ENCODE measurements around the gene DHPS. TPM values are rescaled to one million over a fixed set of nuclear protein-coding genes. Genes with fewer than 3 reads are reported as not detected.

The DHPS gene
- total RNA-seq, 1 experiment from 2014 or later: 52.7 TPM

- no peak for DNase-seq (ENCODE audit: low read depth, low spot score)
- in situ Hi-C loops (cut with HindIII; ENCODE audit: low pct_unique_long_range_greater_than_20kb, low sequenced_read_pairs): no loop called here
Observed at GRCh38 chr19:12628040-12629022, 53.3 kb downstream of the DHPS start.

- DNase-seq (ENCODE audit: low read depth, low spot score): no peak
- in situ Hi-C loops (cut with HindIII; ENCODE audit: low pct_unique_long_range_greater_than_20kb, low sequenced_read_pairs): no loop called here
Observed at GRCh38 chr19:12626958-12627357, 54.7 kb downstream of the DHPS start.

Small RNA genes within 50 kb of the gene (small RNA-seq; reads per million reads assigned to genes)
- gene SNORD41: 11.0 to 405 reads per million in 2 experiments

Other genes with a start within 250 kb of the DHPS start
- 1.1 and 2.0 TPM in 2 replicates for gene ZNF443, start 240.9 kb downstream of the DHPS start, total RNA-seq (2014; rRNA removed; shearing (Covaris generic))
- gene ZNF709, start 197.1 kb downstream of the DHPS start, total RNA-seq (2014; rRNA removed; shearing (Covaris generic)): 1.6 and 2.2 TPM in 2 replicates
- 3.5 and 4.9 TPM in 2 replicates for gene ZNF564, start 130.4 kb downstream of the DHPS start, total RNA-seq (2014; rRNA removed; shearing (Covaris generic))
- 5.2 and 5.5 TPM in 2 replicates for gene ZNF490, start 71.1 kb downstream of the DHPS start, total RNA-seq (2014; rRNA removed; shearing (Covaris generic))
- gene ZNF791, start 71.0 kb downstream of the DHPS start, total RNA-seq (2014; rRNA removed; shearing (Covaris generic)): 11.4 and 12.4 TPM in 2 replicates
- 32.0 and 33.5 TPM in 2 replicates for gene MAN2B1, start 15.1 kb downstream of the DHPS start, total RNA-seq (2014; rRNA removed; shearing (Covaris generic))
- 2.9 and 8.0 TPM in 2 replicates for gene WDR83, start 15.1 kb downstream of the DHPS start, total RNA-seq (2014; rRNA removed; shearing (Covaris generic))
- gene GNG14, start 6.1 kb upstream of the DHPS start, total RNA-seq (2014; rRNA removed; shearing (Covaris generic)): not detected in 2 replicates
- 6.1 and 8.6 TPM in 2 replicates for gene FBXW9, start 14.8 kb upstream of the DHPS start, total RNA-seq (2014; rRNA removed; shearing (Covaris generic))
- gene TNPO2, start 42.1 kb upstream of the DHPS start, total RNA-seq (2014; rRNA removed; shearing (Covaris generic)): 13.9 and 18.2 TPM in 2 replicates
- 180 and 188 TPM in 2 replicates for gene TRIR, start 52.8 kb upstream of the DHPS start, total RNA-seq (2014; rRNA removed; shearing (Covaris generic))
- 100 and 120 TPM in 2 replicates for gene GET3, start 55.6 kb upstream of the DHPS start, total RNA-seq (2014; rRNA removed; shearing (Covaris generic))
- not detected in 2 replicates for gene BEST2, start 69.9 kb upstream of the DHPS start, total RNA-seq (2014; rRNA removed; shearing (Covaris generic))
- 4.9 and 5.7 TPM in 2 replicates for gene HOOK2, start 93.7 kb upstream of the DHPS start, total RNA-seq (2014; rRNA removed; shearing (Covaris generic))
- 30.1 and 30.7 TPM in 2 replicates for gene JUNB, start 109.6 kb upstream of the DHPS start, total RNA-seq (2014; rRNA removed; shearing (Covaris generic))
- not detected in 2 replicates for gene PRDX2, start 119.9 kb upstream of the DHPS start, total RNA-seq (2014; rRNA removed; shearing (Covaris generic))
- gene THSD8, start 120.2 kb upstream of the DHPS start, total RNA-seq (2014; rRNA removed; shearing (Covaris generic)): 4.7 TPM in 1 of 2 replicates, not detected in the other
- gene RNASEH2A, start 124.7 kb upstream of the DHPS start, total RNA-seq (2014; rRNA removed; shearing (Covaris generic)): 27.6 and 29.2 TPM in 2 replicates
- gene RTBDN, start 152.7 kb upstream of the DHPS start, total RNA-seq (2014; rRNA removed; shearing (Covaris generic)): 0.21 and 1.6 TPM in 2 replicates
- 1.9 and 2.3 TPM in 2 replicates for gene MAST1, start 156.6 kb upstream of the DHPS start, total RNA-seq (2014; rRNA removed; shearing (Covaris generic))
- 74.1 and 75.9 TPM in 2 replicates for gene DNASE2, start 199.6 kb upstream of the DHPS start, total RNA-seq (2014; rRNA removed; shearing (Covaris generic))
- 0.24 TPM in 1 of 2 replicates, not detected in the other for gene KLF1, start 205.3 kb upstream of the DHPS start, total RNA-seq (2014; rRNA removed; shearing (Covaris generic))
- gene GCDH, start 209.3 kb upstream of the DHPS start, total RNA-seq (2014; rRNA removed; shearing (Covaris generic)): 14.2 and 20.5 TPM in 2 replicates
- gene SYCE2, start 237.4 kb upstream of the DHPS start, total RNA-seq (2014; rRNA removed; shearing (Covaris generic)): 0.50 and 0.64 TPM in 2 replicates